GM12891 (cell line): ENCODE data around the gene HARS2.

Experiments
- POLR2A ChIP-seq: IDR thresholded peaks from 2 replicates; pipeline ENCODE4 v1.6.1; 2011; ENCODE audit warnings: low read depth, low read length, control low read depth
- POLR2AphosphoS5 ChIP-seq: IDR thresholded peaks from 2 replicates; pipeline ENCODE4 v1.6.1; 2011; ENCODE audit warnings: low read depth, low read length, control low read depth
- SPI1 ChIP-seq: IDR thresholded peaks from 2 replicates; pipeline ENCODE4 v1.6.1; 2011; ENCODE audit warnings: low read depth, low read length, control low read depth
- TAF1 ChIP-seq: IDR thresholded peaks from 2 replicates; pipeline ENCODE4 v1.6.1; 2011; ENCODE audit warnings: low read depth, low read length, control low read depth

DNA sequence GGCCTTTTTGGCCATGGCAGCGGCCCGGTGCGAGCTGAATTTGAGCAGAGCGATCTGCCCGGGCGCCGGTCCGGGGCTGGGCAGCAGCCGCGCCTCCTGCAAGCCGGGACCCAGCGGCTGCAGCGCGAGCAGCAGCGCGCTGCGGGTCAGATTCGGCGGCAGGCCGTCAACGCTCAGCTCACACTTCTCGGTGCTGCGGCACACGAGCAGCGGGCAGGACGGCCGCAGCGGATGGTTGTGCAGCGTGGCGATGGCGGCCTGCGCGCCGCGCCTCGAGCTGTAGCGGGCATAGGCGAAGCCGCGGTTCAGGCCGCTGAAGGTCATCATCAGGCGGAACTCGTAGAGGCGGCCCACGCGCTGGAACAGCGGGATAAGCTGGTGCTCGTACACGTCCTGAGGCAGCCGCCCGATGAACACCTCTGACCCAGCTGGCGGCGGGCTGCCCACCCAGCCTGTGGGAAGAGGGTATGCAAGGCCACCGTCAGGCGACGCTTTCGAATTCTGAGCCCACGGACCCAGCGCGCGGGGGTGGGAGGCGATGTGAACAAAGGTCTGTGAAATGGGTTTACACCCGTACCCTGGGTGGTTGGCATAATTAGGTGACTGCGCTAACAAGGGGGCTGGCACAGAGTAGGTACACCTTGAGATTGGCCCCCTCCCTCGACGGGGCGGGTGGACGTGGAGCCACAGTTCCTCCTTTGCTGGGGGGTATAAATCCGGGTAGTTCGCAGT is 18.6 kb upstream of the HARS2 start:
- TF ChIP-seq POLR2A (no peak), POLR2AphosphoS5 (no peak), TAF1 (no peak), SPI1 (no peak)
